ENCODE data around the gene TFAP2D.

TFAP2D gene

DNA sequence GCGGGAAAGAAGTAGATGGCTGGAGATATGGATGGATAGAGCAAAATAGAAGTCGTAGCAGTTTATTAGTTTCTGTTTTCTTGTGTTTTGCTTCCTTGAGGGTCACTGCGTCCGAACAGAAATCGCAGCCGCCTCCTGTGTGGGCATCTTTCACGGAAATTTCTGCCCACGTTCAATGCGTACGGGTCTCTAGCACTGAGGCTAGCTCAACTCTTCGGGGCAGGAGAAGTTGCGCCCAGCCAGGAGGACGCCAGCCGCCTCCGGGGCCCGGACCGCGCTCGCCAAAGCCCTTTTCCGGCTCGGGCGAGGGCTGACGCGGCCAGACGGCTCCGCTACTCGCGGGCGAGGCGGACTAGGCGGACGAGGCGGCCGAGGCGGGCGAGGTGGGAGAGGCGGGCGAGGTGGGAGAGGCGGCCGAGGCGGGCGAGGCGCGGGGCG is 106.2 kb downstream of the TFAP2D start:
- DNase-seq (ENCODE audit: low spot score): no peak

DNA sequence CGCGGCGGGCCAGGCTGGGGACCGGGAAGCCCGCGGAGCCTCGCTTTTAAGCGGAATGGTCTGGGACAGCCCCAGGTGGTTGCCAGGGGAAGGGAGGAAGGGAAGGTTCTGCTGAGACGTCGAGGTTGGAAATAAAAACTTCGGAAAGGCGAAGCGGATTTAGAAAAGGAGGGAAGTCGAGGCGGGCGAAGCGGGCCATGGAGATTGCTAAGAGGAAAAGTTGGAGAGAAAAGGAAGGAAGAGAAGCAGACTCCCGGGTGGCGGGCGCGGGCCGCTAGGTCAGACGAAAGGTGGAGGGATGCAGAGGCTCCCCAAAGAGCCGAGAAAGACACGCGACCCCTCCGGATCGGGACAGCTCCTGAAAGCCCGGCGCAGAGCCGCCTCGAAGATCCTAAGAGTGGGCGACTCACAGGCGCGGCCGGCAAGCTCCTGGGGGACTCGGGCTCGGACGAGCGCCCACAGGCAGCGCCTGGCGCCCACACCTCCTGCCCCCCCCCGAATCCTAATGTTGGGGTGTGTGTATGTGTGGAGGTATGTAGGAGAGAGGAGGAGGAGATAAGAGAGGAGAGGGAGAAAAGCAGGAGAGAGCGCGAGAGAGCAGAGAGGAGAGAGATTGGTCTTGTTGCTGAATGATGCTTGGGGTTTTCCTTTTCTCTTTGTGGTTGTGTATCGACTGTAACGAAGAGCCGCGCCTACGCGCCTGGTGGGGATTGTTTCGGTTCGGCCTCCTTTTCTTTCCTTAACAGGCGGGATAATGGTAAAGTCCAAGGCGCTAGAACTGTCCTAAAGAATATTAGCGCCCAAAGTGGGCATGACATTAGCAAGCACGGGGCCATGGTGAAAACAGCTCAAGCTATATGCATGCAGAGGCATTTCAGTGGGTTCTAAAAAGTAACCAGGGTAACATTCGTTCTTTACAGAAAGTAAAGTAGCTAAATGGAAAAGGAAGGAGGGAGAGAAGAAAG is 106.9 kb downstream of the TFAP2D start:
- no peak for DNase-seq (ENCODE audit: low spot score)

DNA sequence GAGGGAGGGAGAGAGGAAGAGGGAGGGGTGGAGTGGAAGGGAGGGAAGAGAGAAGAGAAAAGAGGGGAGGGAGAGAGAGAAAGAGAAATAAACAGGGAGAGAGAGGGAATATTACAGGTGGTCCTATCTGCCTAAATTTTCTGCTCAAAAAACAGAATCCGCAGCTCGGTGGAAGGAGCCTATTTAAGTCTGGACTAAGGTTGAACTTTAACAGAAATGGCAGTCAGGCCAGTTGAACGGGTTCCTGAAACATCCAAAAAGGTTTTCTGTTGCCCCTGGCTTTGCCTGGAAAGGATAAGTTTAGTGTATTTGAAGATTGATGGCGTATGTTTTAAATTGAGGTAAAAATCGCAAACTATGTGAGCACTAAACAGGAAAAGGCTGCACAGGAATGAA is 107.5 kb downstream of the TFAP2D start:
- DNase-seq (ENCODE audit: low spot score): no peak

DNA sequence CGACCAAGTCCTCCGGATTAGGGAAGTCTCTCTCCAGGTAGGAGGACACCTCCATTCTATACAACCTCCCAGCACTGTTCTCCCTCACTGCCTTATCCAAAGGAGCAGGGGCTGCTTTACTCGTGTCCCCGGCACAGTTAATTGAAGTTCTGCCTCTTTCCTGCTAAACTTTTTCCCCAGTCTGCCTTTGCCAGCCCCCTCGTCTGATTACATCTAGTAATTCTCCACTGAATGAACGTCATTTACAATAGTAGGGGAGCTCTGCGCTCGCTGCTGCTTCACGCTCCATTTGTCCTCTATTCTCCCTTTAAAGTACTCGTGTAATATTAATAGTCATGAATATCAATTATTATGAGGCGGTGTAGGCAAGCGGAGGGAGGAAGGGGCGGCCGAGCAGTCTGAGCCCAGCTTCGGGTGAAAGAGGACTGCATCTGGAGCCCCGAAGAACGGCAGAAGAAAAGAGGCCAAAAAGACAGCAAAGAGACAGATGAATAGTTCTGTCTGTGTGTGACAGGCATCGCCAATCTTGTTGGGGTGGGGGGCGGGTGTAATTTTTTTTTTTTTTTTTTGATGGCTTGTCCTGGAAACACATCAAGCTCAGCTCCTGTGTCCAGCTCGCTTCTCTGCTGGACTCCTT is 108.2 kb downstream of the TFAP2D start:
- DNase-seq (ENCODE audit: low spot score): no peak

DNA sequence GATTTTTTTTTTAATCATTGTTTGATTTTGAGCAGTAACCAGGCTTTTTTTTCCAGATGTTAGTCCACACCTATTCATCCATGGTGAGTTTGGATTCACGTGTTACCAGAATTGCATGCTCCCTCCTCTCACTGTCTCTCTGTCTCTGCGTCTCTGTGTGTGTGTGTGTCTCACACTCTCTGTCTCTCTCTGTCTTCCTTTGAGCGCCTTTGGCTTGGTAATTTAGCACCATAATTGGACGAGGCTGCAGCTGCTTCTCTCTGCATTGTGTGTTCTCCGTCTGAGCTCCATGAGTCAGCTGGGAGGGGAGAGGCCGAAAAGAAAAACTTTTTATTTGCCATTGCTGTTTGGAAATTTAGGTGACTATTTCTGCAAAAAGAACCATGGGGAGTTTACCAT is 108.8 kb downstream of the TFAP2D start:
- DNase-seq (ENCODE audit: low spot score): no peak
